Measurements from ENCODE around the gene A1BG. TPM values are rescaled to one million over a fixed set of nuclear protein-coding genes. Genes with fewer than 3 reads are reported as not detected.

A1BG gene
- total and polyA plus RNA-seq, 7 experiments from 2014 or later = 7.0 to 60.1 (median 16.2) TPM

GRCh38 chr19:58372311-58373133, 19.2 kb upstream of the A1BG start:
- H3K27ac Mint-ChIP-seq = no peak overlapping the region
- no peaks in the 10 kb centered on the region for H3K27me3 Mint-ChIP-seq
- ATAC-seq = no peak
- peaks cover 0 to 4% (median 0%) of the 10 kb centered on the region in 5 donors for H3K36me3 Mint-ChIP-seq
- Histone ChIP-seq H3K9me3 (ENCODE audit: control insufficient read depth in 2 of 3, low read length in 3 of 3) (no peaks in the 10 kb centered on the region), H3K4me3 (ENCODE audit: low read length) (no peak overlapping the region), H3K4me1 (ENCODE audit: control insufficient read depth in 2 of 2, insufficient read depth in 2 of 2, low read length in 2 of 2) (no peaks in the 10 kb centered on the region), H3K36me3 (ENCODE audit: control insufficient read depth in 2 of 3, insufficient read depth in 3 of 3, low read length in 3 of 3) (no peaks in the 10 kb centered on the region), H3K27me3 (ENCODE audit: control insufficient read depth in 2 of 2, insufficient read depth in 2 of 2, low read length in 2 of 2) (no peaks in the 10 kb centered on the region), H3K27ac (ENCODE audit: low read depth, low read length) (no peak overlapping the region)
- ChIA-PET POLR2A (interaction anchor here (1.9 kb wide), 1 partner anchor 9 kb away, joined by 13 read pairs; the partner anchor contains the start of gene ZNF497), CTCF (no interaction called here)
- peaks cover 0 to 2% (median 0%) of the 10 kb centered on the region in 7 donors for H3K4me1 Mint-ChIP-seq
- DNase-seq = peak in 1 of 9 donors; percentile 3
- intact Hi-C loops (cut with micrococcal nuclease) = no loop called here
- no peak overlapping the region for H3K4me3 Mint-ChIP-seq
- H3K9me3 Mint-ChIP-seq = no peaks in the 10 kb centered on the region

- no peaks in the 10 kb centered on the region for H3K9me3 Mint-ChIP-seq
- Histone ChIP-seq H3K27ac (ENCODE audit: low read depth, low read length) (no peak overlapping the region), H3K9me3 (ENCODE audit: control insufficient read depth in 2 of 3, low read length in 3 of 3) (no peaks in the 10 kb centered on the region), H3K4me1 (ENCODE audit: control insufficient read depth in 2 of 2, insufficient read depth in 2 of 2, low read length in 2 of 2) (no peaks in the 10 kb centered on the region), H3K27me3 (ENCODE audit: control insufficient read depth in 2 of 2, insufficient read depth in 2 of 2, low read length in 2 of 2) (no peaks in the 10 kb centered on the region), H3K4me3 (ENCODE audit: low read length) (no peak overlapping the region), H3K36me3 (ENCODE audit: control insufficient read depth in 2 of 3, insufficient read depth in 3 of 3, low read length in 3 of 3) (no peaks in the 10 kb centered on the region)
- no peak for ATAC-seq
- H3K27ac Mint-ChIP-seq = no peak overlapping the region
- H3K4me3 Mint-ChIP-seq = no peak overlapping the region
- H3K4me1 Mint-ChIP-seq = no peaks in the 10 kb centered on the region
- no peaks in the 10 kb centered on the region for H3K27me3 Mint-ChIP-seq
- intact Hi-C loops (cut with micrococcal nuclease) = no loop called here
- H3K36me3 Mint-ChIP-seq = peaks cover 0 to 4% (median 0%) of the 10 kb centered on the region in 5 donors
- ChIA-PET POLR2A (interaction anchor here (1.4 kb wide), 1 partner anchor 11 kb away, joined by 4 read pairs; no protein-coding TSS in a partner anchor), CTCF (no interaction called here)
- DNase-seq = no peak
Observed at GRCh38 chr19:58368561-58369360, 15.5 kb upstream of the A1BG start.

DNA sequence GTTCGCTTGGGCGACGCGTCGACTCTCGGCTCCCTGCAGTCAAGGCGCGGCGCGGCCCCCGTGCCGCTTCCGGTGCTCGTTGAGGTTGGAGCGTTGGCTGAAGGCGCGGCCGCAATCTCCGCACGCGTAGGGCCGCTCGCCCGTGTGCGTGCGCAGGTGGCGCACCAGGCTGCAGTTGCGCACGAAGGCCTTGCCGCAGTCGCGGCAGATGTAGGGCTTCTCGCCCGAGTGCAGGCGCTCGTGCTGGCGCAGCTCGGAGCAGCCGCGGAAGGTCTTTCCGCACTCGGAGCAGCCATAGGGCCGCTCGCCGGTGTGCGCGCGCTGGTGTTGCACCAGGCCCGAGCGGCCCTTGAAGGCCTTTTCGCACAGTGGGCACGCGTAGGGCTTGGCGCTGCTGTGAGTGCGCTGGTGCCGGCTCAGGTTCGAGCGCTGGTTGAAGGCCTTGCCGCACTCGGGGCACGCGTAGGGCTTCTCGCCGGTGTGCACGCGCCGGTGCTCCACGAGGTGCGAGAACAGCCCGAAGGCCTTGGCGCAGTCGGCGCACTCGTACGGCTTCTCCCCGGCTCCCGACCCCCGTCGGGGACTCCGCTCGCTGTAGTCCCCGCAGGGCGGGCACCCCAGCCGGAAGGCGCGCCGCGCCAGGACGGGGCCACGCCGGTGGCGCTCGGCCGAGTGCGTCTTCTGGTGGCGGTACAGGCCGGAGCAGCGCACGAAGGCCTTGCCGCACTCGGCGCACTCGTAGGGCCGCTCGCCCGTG, 14.6 kb upstream of the A1BG start:
- peaks cover 0 to 4% (median 0%) of the 10 kb centered on the region in 5 donors for H3K36me3 Mint-ChIP-seq
- H3K27ac Mint-ChIP-seq = no peak overlapping the region
- H3K9me3 Mint-ChIP-seq = no peaks in the 10 kb centered on the region
- peaks cover 0 to 2% (median 1%) of the 10 kb centered on the region in 7 donors for H3K4me1 Mint-ChIP-seq
- H3K9me3 ChIP-seq (ENCODE audit: control insufficient read depth in 2 of 3, low read length in 3 of 3) = no peaks in the 10 kb centered on the region
- DNase-seq = no peak
- ATAC-seq = no peak
- no peak overlapping the region for H3K4me3 ChIP-seq (ENCODE audit: low read length)
- H3K36me3 ChIP-seq (ENCODE audit: control insufficient read depth in 2 of 3, insufficient read depth in 3 of 3, low read length in 3 of 3) = no peaks in the 10 kb centered on the region
- intact Hi-C loops (cut with micrococcal nuclease) = no loop called here
- H3K4me3 Mint-ChIP-seq = no peak overlapping the region
- H3K4me1 ChIP-seq (ENCODE audit: control insufficient read depth in 2 of 2, insufficient read depth in 2 of 2, low read length in 2 of 2) = no peaks in the 10 kb centered on the region
- ChIA-PET POLR2A (no interaction called here), CTCF (no interaction called here)
- no peaks in the 10 kb centered on the region for H3K27me3 Mint-ChIP-seq
- no peaks in the 10 kb centered on the region for H3K27me3 ChIP-seq (ENCODE audit: control insufficient read depth in 2 of 2, insufficient read depth in 2 of 2, low read length in 2 of 2)
- H3K27ac ChIP-seq (ENCODE audit: low read depth, low read length) = no peak overlapping the region

- no peak overlapping the region for H3K27ac ChIP-seq (ENCODE audit: low read depth, low read length)
- POLR2A ChIA-PET = interaction anchor here (0.6 kb wide), 1 partner anchor 1017 kb away, joined by 3 read pairs; no protein-coding TSS in a partner anchor
- ATAC-seq (no peak), DNase-seq (no peak)
- intact Hi-C loops (cut with micrococcal nuclease) = no loop called here
- H3K4me3 ChIP-seq (ENCODE audit: low read length) = no peak overlapping the region
- CTCF ChIA-PET = no interaction called here
- H3K27ac Mint-ChIP-seq = no peak overlapping the region
- no peaks in the 10 kb centered on the region for H3K27me3 ChIP-seq (ENCODE audit: control insufficient read depth in 2 of 2, insufficient read depth in 2 of 2, low read length in 2 of 2)
- H3K27me3 Mint-ChIP-seq = peaks cover 0 to 2% (median 0%) of the 10 kb centered on the region in 5 donors
- H3K4me3 Mint-ChIP-seq = no peak overlapping the region
- H3K36me3 Mint-ChIP-seq = peaks cover 0 to 4% (median 0%) of the 10 kb centered on the region in 5 donors
- no peaks in the 10 kb centered on the region for H3K9me3 ChIP-seq (ENCODE audit: control insufficient read depth in 2 of 3, low read length in 3 of 3)
- peaks cover 5 to 9% (median 9%) of the 10 kb centered on the region in 7 donors for H3K4me1 Mint-ChIP-seq
- H3K4me1 ChIP-seq (ENCODE audit: control insufficient read depth in 2 of 2, insufficient read depth in 2 of 2, low read length in 2 of 2) = peaks cover 2 to 3% of the 10 kb centered on the region in 2 donors
- no peaks in the 10 kb centered on the region for H3K9me3 Mint-ChIP-seq
- peaks cover 0 to 4% (median 0%) of the 10 kb centered on the region in 3 experiments for H3K36me3 ChIP-seq (ENCODE audit: control insufficient read depth in 2 of 3, insufficient read depth in 3 of 3, low read length in 3 of 3)
Observed at GRCh38 chr19:58366585-58367430, 13.5 kb upstream of the A1BG start.

DNA sequence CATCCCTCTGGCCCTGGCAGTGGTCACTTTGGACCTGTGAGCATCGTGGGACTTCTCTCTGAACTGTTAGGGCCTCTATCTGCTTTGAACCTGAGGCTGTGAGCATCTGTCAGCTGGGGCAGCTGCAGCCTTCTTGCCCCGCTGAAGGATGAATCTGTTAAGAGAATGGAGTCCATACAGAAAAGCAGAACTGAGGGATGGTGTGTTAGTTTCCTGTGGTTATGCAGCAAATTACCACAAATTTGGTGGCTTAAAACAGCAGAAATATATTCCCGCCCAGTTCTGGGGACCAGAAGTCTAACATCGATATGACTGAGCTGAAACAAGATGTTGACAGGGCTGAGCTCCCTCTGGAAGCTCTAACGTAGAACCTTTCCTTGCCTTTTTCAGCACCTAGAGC, 10.9 kb upstream of the A1BG start:
- Histone ChIP-seq H3K9me3 (ENCODE audit: control insufficient read depth in 2 of 3, low read length in 3 of 3) (no peaks in the 10 kb centered on the region), H3K27me3 (ENCODE audit: control insufficient read depth in 2 of 2, insufficient read depth in 2 of 2, low read length in 2 of 2) (no peaks in the 10 kb centered on the region), H3K36me3 (ENCODE audit: control insufficient read depth in 2 of 3, insufficient read depth in 3 of 3, low read length in 3 of 3) (peaks cover 0 to 4% (median 0%) of the 10 kb centered on the region in 3 experiments), H3K4me3 (ENCODE audit: low read length) (no peak overlapping the region), H3K27ac (ENCODE audit: low read depth, low read length) (no peak overlapping the region), H3K4me1 (ENCODE audit: control insufficient read depth in 2 of 2, insufficient read depth in 2 of 2, low read length in 2 of 2) (peaks cover 4 to 5% of the 10 kb centered on the region in 2 donors)
- H3K27me3 Mint-ChIP-seq = peaks cover 0 to 2% (median 0%) of the 10 kb centered on the region in 5 donors
- DNase-seq (no peak), ATAC-seq (no peak)
- peaks cover 7 to 17% (median 11%) of the 10 kb centered on the region in 7 donors for H3K4me1 Mint-ChIP-seq
- H3K27ac Mint-ChIP-seq = no peak overlapping the region
- H3K36me3 Mint-ChIP-seq = no peaks in the 10 kb centered on the region
- peak overlapping the region in 6 of 10 donors; percentile 17 to 52 (median 35) for H3K4me3 Mint-ChIP-seq
- ChIA-PET POLR2A (interaction anchor here (1.0 to 5.1 kb wide), 6 partner anchors 9 to 181 kb away, joined by 3 to 34 read pairs (median 8); partner anchors contain the start of genes ZNF274 and ZSCAN22), CTCF (interaction anchor here (0.6 kb wide), 1 partner anchor 85 kb away, joined by 4 read pairs; no protein-coding TSS in a partner anchor)
- no peaks in the 10 kb centered on the region for H3K9me3 Mint-ChIP-seq
- intact Hi-C loops (cut with micrococcal nuclease) = no loop called here
